ENCODE measurements around the gene CDKN2B. TPM values are rescaled to one million over a fixed set of nuclear protein-coding genes. Genes with fewer than 3 reads are reported as not detected.

The CDKN2B gene
- total and polyA plus RNA-seq, 9 donors, result 0.27 to 3.4 (median 0.57) TPM

- WGBS (ENCODE audit: insufficient coverage), result 1% methylated on average over 39 of the region's 45 CpGs
- DNase-seq, result no peak
Measured at GRCh38 chr9:21970800-21971640, 38.1 kb downstream of the CDKN2B start.

GRCh38 chr9:21969951-21970799, 38.9 kb downstream of the CDKN2B start:
- Histone ChIP-seq H3K27ac (ENCODE audit: low read length) (no peak overlapping the region), H3K9me3 (replicated peaks; ENCODE audit: control insufficient read depth, low read depth, low read length) (no peaks in the 10 kb centered on the region), H3K36me3 (ENCODE audit: control insufficient read depth, insufficient read depth, low read length) (no peaks in the 10 kb centered on the region), H3K27me3 (ENCODE audit: control insufficient read depth, insufficient read depth, low read length) (peaks cover 78% of the 10 kb centered on the region), H3K4me1 (ENCODE audit: control insufficient read depth, insufficient read depth, low read length) (peaks cover 13% of the 10 kb centered on the region), H3K4me3 (ENCODE audit: low read length) (no peak overlapping the region)
- 6% methylated on average over 19 of the region's 24 CpGs for WGBS (ENCODE audit: insufficient coverage)
- DNase-seq, result no peak

More at GRCh38 chr9:21970800-21971640, 38.1 kb downstream of the CDKN2B start:
- H3K4me1 ChIP-seq (ENCODE audit: control insufficient read depth, insufficient read depth, low read length), result peaks cover 13% of the 10 kb centered on the region
- H3K36me3 ChIP-seq (ENCODE audit: control insufficient read depth, insufficient read depth, low read length), result no peaks in the 10 kb centered on the region
- H3K27ac ChIP-seq (ENCODE audit: low read length), result no peak overlapping the region
- peaks cover 77% of the 10 kb centered on the region for H3K27me3 ChIP-seq (ENCODE audit: control insufficient read depth, insufficient read depth, low read length)
- H3K9me3 ChIP-seq (replicated peaks; ENCODE audit: control insufficient read depth, low read depth, low read length), result no peaks in the 10 kb centered on the region
- H3K4me3 ChIP-seq (ENCODE audit: low read length), result no peak overlapping the region

- H3K4me1 ChIP-seq (ENCODE audit: control insufficient read depth, insufficient read depth, low read length), result peaks cover 9% of the 10 kb centered on the region
- WGBS (ENCODE audit: insufficient coverage), result 0% methylated on average over 4 of the region's 28 CpGs
- H3K27me3 ChIP-seq (ENCODE audit: control insufficient read depth, insufficient read depth, low read length), result peaks cover 78% of the 10 kb centered on the region
- no peak for DNase-seq
- H3K36me3 ChIP-seq (ENCODE audit: control insufficient read depth, insufficient read depth, low read length), result no peaks in the 10 kb centered on the region
- no peak overlapping the region for H3K27ac ChIP-seq (ENCODE audit: low read length)
- H3K9me3 ChIP-seq (replicated peaks; ENCODE audit: control insufficient read depth, low read depth, low read length), result no peaks in the 10 kb centered on the region
- no peak overlapping the region for H3K4me3 ChIP-seq (ENCODE audit: low read length)
Measured at GRCh38 chr9:21969011-21969940, 39.8 kb downstream of the CDKN2B start.

GRCh38 chr9:21968331-21969010, 40.6 kb downstream of the CDKN2B start:
- under 1% methylated on average over 27 of the region's 41 CpGs for WGBS (ENCODE audit: insufficient coverage)
- H3K4me3 ChIP-seq (ENCODE audit: low read length), result no peak overlapping the region
- H3K4me1 ChIP-seq (ENCODE audit: control insufficient read depth, insufficient read depth, low read length), result peaks cover 8% of the 10 kb centered on the region
- H3K27ac ChIP-seq (ENCODE audit: low read length), result no peak overlapping the region
- no peak for DNase-seq
- H3K9me3 ChIP-seq (replicated peaks; ENCODE audit: control insufficient read depth, low read depth, low read length), result no peaks in the 10 kb centered on the region
- H3K27me3 ChIP-seq (ENCODE audit: control insufficient read depth, insufficient read depth, low read length), result peaks cover 71% of the 10 kb centered on the region
- H3K36me3 ChIP-seq (ENCODE audit: control insufficient read depth, insufficient read depth, low read length), result no peaks in the 10 kb centered on the region

- peaks cover 8% of the 10 kb centered on the region for H3K4me1 ChIP-seq (ENCODE audit: control insufficient read depth, insufficient read depth, low read length)
- no peak for DNase-seq
- no peaks in the 10 kb centered on the region for H3K9me3 ChIP-seq (replicated peaks; ENCODE audit: control insufficient read depth, low read depth, low read length)
- 7% methylated on average over 3 of the region's 10 CpGs for WGBS (ENCODE audit: insufficient coverage)
- H3K36me3 ChIP-seq (ENCODE audit: control insufficient read depth, insufficient read depth, low read length), result no peaks in the 10 kb centered on the region
- no peak overlapping the region for H3K4me3 ChIP-seq (ENCODE audit: low read length)
- no peak overlapping the region for H3K27ac ChIP-seq (ENCODE audit: low read length)
- H3K27me3 ChIP-seq (ENCODE audit: control insufficient read depth, insufficient read depth, low read length), result peaks cover 71% of the 10 kb centered on the region
Measured at GRCh38 chr9:21967702-21968101, 41.4 kb downstream of the CDKN2B start.

GRCh38 chr9:21967169-21967568, 41.9 kb downstream of the CDKN2B start:
- H3K9me3 ChIP-seq (replicated peaks; ENCODE audit: control insufficient read depth, low read depth, low read length), result no peaks in the 10 kb centered on the region
- H3K4me1 ChIP-seq (ENCODE audit: control insufficient read depth, insufficient read depth, low read length), result peaks cover 8% of the 10 kb centered on the region
- H3K36me3 ChIP-seq (ENCODE audit: control insufficient read depth, insufficient read depth, low read length), result no peaks in the 10 kb centered on the region
- peaks cover 69% of the 10 kb centered on the region for H3K27me3 ChIP-seq (ENCODE audit: control insufficient read depth, insufficient read depth, low read length)
- no peak overlapping the region for H3K4me3 ChIP-seq (ENCODE audit: low read length)
- 2% methylated on average over 15 of the region's 19 CpGs for WGBS (ENCODE audit: insufficient coverage)
- no peak overlapping the region for H3K27ac ChIP-seq (ENCODE audit: low read length)
- no peak for DNase-seq

- no peak overlapping the region for H3K27ac ChIP-seq (ENCODE audit: low read length)
- H3K4me1 ChIP-seq (ENCODE audit: control insufficient read depth, insufficient read depth, low read length), result peaks cover 8% of the 10 kb centered on the region
- no peak overlapping the region for H3K4me3 ChIP-seq (ENCODE audit: low read length)
- DNase-seq, result no peak
- H3K9me3 ChIP-seq (replicated peaks; ENCODE audit: control insufficient read depth, low read depth, low read length), result no peaks in the 10 kb centered on the region
- whole genome bisulfite sequencing (ENCODE audit: insufficient coverage), result 0% methylated on average over 6 of the region's 15 CpGs
- no peaks in the 10 kb centered on the region for H3K36me3 ChIP-seq (ENCODE audit: control insufficient read depth, insufficient read depth, low read length)
- peaks cover 68% of the 10 kb centered on the region for H3K27me3 ChIP-seq (ENCODE audit: control insufficient read depth, insufficient read depth, low read length)
Measured at GRCh38 chr9:21966140-21966851, 42.8 kb downstream of the CDKN2B start.

GRCh38 chr9:21965401-21965951, 43.6 kb downstream of the CDKN2B start:
- Histone ChIP-seq H3K9me3 (replicated peaks; ENCODE audit: control insufficient read depth, low read depth, low read length) (no peaks in the 10 kb centered on the region), H3K27ac (ENCODE audit: low read length) (no peak overlapping the region), H3K27me3 (ENCODE audit: control insufficient read depth, insufficient read depth, low read length) (peaks cover 60% of the 10 kb centered on the region), H3K4me1 (ENCODE audit: control insufficient read depth, insufficient read depth, low read length) (peaks cover 8% of the 10 kb centered on the region), H3K36me3 (ENCODE audit: control insufficient read depth, insufficient read depth, low read length) (no peaks in the 10 kb centered on the region), H3K4me3 (ENCODE audit: low read length) (no peak overlapping the region)
- WGBS (ENCODE audit: insufficient coverage), result 1% methylated on average over 20 of the region's 30 CpGs
- DNase-seq, result no peak

All from muscle of leg (tissue), 11 donors.